Retinal pigment epithelial cell (primary cell): ENCODE measurements around the gene CST3.
A peak's percentile ranks its signal among the peaks of the same experiment; 100 is the strongest.

Experiments
- DNase-seq: peaks from one replicate; pipeline ENCODE4 v3.0.0-alpha.2; 2010; ENCODE audit warnings: low read depth
- H3K4me3 ChIP-seq: 2 replicates; pipeline ENCODE4 v1.5.1; 2011; ENCODE audit warnings: mild to moderate bottlenecking, low read length, control low read depth, moderate library complexity
- TF ChIP-seq, protein P1 (sequence below): conservative IDR thresholded peaks from 2 replicates; pipeline ENCODE4 v1.5.1; 2011; ENCODE audit warnings: low read depth, low read length, control low read depth, inconsistent platforms

Gene CST3

DNA sequence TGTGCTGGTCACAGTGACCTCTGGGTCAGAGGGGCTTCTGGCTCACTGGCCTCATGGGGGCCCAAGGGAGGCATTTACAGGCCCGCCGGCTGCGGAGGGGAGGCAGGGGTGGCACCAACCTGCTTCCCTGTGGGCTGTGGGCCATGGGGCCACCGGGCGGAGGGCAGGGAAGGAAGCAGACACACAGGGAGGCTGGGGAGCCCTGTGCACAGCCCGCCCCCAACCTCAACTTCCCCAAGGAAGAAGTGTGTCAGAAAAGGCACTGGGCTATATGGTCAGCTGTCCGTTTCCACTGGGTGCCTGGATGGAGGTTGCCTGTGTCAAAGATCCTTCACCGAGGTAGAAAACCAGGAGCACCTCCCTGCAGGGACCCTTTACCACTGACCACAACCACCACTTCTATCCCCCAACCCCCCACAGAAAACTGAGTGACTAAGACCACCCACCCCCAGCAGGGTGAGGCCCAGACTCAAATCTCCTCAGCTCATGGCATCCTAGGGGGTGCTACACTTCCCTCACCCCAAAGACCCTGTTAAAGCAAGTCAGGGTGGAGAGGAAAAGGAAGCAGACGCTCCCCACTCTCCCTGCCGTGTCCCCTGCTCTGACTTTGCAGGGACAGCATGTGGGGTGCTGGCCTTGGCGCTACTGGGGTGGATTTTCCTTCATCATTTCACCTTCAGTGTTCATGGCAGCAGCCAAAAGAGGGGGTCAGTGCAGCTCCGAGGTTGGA lies 5.6 kb downstream of the CST3 start:
- DNase-seq, result no peak
- no peak overlapping the region for H3K4me3 ChIP-seq
- TF ChIP-seq, protein P1, sequence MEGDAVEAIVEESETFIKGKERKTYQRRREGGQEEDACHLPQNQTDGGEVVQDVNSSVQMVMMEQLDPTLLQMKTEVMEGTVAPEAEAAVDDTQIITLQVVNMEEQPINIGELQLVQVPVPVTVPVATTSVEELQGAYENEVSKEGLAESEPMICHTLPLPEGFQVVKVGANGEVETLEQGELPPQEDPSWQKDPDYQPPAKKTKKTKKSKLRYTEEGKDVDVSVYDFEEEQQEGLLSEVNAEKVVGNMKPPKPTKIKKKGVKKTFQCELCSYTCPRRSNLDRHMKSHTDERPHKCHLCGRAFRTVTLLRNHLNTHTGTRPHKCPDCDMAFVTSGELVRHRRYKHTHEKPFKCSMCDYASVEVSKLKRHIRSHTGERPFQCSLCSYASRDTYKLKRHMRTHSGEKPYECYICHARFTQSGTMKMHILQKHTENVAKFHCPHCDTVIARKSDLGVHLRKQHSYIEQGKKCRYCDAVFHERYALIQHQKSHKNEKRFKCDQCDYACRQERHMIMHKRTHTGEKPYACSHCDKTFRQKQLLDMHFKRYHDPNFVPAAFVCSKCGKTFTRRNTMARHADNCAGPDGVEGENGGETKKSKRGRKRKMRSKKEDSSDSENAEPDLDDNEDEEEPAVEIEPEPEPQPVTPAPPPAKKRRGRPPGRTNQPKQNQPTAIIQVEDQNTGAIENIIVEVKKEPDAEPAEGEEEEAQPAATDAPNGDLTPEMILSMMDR, result no peak

DNA sequence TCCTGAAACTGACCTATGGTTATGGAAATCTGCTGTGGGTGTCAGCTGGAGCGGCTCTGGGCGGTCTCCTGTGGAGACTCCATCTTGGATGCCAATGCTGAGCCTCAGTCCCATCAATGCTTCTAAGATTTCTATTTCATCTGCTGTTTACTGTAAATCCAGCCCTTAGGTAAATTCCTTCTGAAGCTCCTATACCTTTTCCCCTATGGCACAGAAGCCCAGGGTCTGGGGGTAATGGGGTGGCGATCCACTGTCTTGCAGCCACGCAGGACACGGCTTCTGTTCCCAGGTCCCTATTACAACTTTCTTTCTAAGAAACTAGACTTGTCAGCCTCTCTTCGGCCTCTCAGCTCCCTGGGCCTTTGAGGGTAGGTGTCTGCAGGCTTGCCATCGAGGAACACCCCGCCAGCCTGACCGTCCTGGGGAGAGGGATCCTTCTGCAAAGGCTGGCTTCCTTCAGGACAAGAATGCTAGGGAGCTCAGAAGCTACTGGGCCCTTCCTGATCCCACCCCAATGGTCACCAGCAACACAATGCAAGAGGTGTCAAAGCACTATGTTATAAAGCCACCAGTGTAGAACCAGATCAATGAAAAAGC lies 6.4 kb downstream of the CST3 start:
- no peak overlapping the region for H3K4me3 ChIP-seq
- DNase-seq, result no peak
- TF ChIP-seq, protein P1, result no peak

DNA sequence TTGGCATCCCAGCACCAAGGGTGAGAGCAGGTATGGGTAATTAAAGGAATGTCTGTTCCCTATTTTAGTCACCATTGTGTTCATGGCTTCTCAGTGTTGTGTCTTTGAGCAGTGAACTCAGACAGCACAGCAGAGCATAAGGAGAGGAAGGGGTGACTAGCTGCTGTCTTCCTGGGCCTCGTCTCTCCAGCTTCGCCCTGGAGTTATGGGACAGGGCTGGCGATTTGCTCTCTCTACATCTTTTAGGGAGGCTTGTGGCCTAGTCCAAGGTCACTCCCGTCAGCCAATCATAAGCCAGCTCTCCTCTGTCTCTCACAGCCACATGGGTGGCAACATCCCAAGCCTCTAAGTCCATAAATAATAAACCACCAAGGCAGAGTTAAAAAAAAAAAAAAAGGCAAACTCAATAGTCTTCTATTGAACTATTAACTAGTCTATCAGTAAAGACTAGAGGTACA lies 7.3 kb downstream of the CST3 start:
- DNase-seq, result no peak
- TF ChIP-seq, protein P1, result no peak
- no peak overlapping the region for H3K4me3 ChIP-seq

DNA sequence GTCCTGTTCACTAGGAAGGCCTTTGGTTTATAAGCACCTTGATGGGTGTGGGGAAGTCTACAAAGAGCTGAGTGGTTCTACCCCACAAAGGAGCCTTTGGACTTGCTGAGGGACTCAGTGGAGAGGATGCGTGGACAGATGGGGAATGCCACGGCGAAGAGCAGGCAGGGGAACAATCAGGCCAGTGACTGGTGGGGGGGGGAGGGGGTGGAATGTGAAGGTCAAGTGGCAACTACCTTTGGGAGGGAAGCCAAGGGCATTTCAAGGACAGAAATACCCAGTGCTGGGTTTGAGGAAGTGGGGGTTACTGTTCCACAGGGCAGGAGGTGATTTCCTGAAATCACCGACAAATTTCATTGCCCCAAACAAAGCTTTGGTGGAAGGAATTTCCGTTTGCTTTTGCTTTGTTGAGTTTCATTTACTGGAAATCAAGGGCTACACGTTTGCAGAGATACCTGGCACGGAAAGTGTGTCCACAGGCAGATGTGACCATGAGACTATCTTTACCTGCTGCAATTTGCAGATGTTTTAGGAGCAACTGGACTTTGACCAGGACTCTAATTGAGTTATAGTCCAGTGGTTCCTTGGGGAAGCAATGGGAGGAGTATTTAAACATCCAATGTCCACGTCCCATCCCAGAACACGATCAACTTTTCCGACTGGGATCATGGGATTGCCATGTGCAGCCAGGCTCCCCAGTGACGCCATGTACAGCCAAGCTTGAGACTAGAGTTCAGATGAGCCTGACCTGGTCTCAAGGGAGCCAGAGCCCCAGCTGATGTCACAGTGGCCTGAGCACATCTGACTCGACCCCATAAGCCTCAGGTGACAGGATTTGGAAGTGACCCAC lies 8.0 kb downstream of the CST3 start:
- no peak overlapping the region for H3K4me3 ChIP-seq
- DNase-seq, result no peak
- TF ChIP-seq, protein P1, result no peak

DNA sequence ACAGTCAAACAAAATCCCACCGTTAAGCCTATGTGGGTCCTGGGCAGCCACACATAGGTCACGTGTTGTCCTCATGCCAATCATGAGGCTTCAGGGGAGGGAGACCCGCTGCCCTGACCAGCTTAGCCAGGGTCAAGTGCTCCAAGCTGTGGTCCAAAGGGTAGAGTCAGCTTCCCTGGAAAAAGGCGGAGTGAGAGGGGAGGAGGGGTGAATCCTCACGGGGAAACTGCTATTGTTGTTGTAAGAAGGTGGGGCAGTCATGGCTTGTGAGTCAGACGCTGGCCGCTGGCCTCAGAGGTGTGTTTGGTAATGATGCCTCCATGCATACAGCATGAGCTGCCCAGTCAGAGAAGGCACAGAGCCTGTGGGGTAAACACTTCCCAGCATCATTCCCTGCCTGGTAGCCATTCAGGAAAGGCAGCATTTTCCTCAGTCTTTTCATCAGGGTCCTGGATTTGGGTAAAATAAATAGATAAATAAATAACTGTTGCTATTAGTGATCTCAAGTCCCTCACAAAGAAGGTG lies 8.7 kb downstream of the CST3 start:
- TF ChIP-seq, protein P1, result no peak
- peak; percentile 77 for DNase-seq
- H3K4me3 ChIP-seq, result no peak overlapping the region

DNA sequence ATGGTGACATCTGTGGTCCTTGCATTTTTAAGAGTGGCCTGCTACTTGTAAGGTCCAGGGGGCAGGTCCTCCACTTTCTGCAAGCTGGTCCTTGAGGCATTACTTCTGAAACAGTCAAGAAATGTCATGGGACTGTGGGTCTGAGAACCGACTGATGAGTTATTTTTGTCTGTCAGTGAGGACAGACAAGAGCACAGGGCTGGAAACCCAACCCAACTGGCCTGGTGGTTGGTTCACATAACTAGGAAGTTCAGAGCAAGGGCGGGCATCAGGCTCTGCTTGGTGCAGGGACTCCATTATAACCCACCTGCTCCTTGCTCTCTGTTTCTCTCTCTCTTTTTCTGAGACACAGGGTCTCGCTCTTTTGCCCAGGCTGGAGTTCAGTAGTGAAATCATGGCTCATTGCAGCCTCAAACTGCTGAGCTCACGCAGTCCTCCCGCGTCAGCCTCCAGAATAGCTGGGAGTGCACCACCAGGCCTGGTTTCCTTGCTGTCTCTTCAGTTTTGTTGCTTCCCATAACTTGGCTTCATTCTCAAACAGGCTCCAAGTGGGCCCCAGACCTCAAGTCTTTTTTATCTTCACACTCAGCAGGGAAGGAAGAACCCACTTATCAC lies 9.2 kb downstream of the CST3 start:
- no peak for DNase-seq
- H3K4me3 ChIP-seq, result no peak overlapping the region
- TF ChIP-seq, protein P1, result no peak
